ENCODE measurements around the gene DCDC1. TPM values are rescaled to one million over a fixed set of nuclear protein-coding genes. Genes with fewer than 3 reads are reported as not detected.
"Not testable (repeated sequence)": the region's sequence is repeated elsewhere in the genome, so short reads cannot be mapped to it uniquely, and the experiment has no call there.

The DCDC1 gene
- polyA plus RNA-seq, 3 donors = 0.03 TPM; not detected in 2

- no peaks in the 10 kb centered on the region for H3K36me3 Mint-ChIP-seq
- no peaks in the 10 kb centered on the region for H3K79me2 ChIP-seq (ENCODE audit: insufficient read depth, low read length)
- no peak for DNase-seq
- H3K4me3 Mint-ChIP-seq = no peak overlapping the region
- no peak for TF ChIP-seq CTCF (IDR thresholded peaks at IDR 0.05)
- H3K4me3 ChIP-seq (replicated peaks in 1 of 3; ENCODE audit: low read depth in 2 of 3, low read length in 3 of 3) = no peak overlapping the region
- H3K4me2 ChIP-seq (replicated peaks; ENCODE audit: extremely low read depth, low read length, poor library complexity, severe bottlenecking) = no peak overlapping the region
- intact Hi-C loops (cut with micrococcal nuclease) = no loop called here
- H3K27ac Mint-ChIP-seq = no peak overlapping the region
- no peak overlapping the region for H3K9ac ChIP-seq (ENCODE audit: insufficient read depth, low read length, poor library complexity, severe bottlenecking)
- H3K27me3 Mint-ChIP-seq (ENCODE audit: low read depth in 3 of 3) = no peaks in the 10 kb centered on the region
- no peaks in the 10 kb centered on the region for H3K9me3 ChIP-seq (replicated peaks in 1 of 2; ENCODE audit: control insufficient read depth in 1 of 2, insufficient read depth in 1 of 2, low read length in 2 of 2)
- H3K9me3 Mint-ChIP-seq = peaks cover 0 to 3% (median 2%) of the 10 kb centered on the region in 7 donors
- no peaks in the 10 kb centered on the region for H3K36me3 ChIP-seq (replicated peaks in 1 of 2; ENCODE audit: control insufficient read depth in 1 of 2, insufficient read depth in 2 of 2, low read length in 2 of 2)
- no peaks in the 10 kb centered on the region for H4K20me1 ChIP-seq (ENCODE audit: insufficient read depth, low read length)
- no peaks in the 10 kb centered on the region for H3K27me3 ChIP-seq (ENCODE audit: control insufficient read depth in 2 of 2, insufficient read depth in 2 of 2, low read length in 2 of 2)
- H3K27ac ChIP-seq (ENCODE audit: low read depth in 1 of 2, low read length in 2 of 2) = no peak overlapping the region
- H3K4me1 ChIP-seq (ENCODE audit: control insufficient read depth in 1 of 2, insufficient read depth in 2 of 2, low read length in 2 of 2) = no peaks in the 10 kb centered on the region
- no peaks in the 10 kb centered on the region for H3K4me1 Mint-ChIP-seq
- no CpG with 5 or more reads among the region's 4 CpGs for WGBS (ENCODE audit: insufficient coverage)
- no peak overlapping the region for H2AFZ ChIP-seq (ENCODE audit: insufficient read depth, low read depth, low read length, poor library complexity, severe bottlenecking)
These were observed 46.4 kb downstream of the DCDC1 start for GRCh38 chr11:31323145-31323544.

- DNase-seq; H2AFZ ChIP-seq (ENCODE audit: insufficient read depth, low read depth, low read length, poor library complexity, severe bottlenecking); H3K9me3 ChIP-seq (replicated peaks in 1 of 2; ENCODE audit: control insufficient read depth in 1 of 2, insufficient read depth in 1 of 2, low read length in 2 of 2); H3K36me3 ChIP-seq (replicated peaks in 1 of 2; ENCODE audit: control insufficient read depth in 1 of 2, insufficient read depth in 2 of 2, low read length in 2 of 2); H3K27ac Mint-ChIP-seq; H3K27ac ChIP-seq (ENCODE audit: low read depth in 1 of 2, low read length in 2 of 2); H3K4me1 Mint-ChIP-seq; H4K20me1 ChIP-seq (ENCODE audit: insufficient read depth, low read length); H3K9me3 Mint-ChIP-seq; H3K27me3 Mint-ChIP-seq (ENCODE audit: low read depth in 3 of 3); H3K4me1 ChIP-seq (ENCODE audit: control insufficient read depth in 1 of 2, insufficient read depth in 2 of 2, low read length in 2 of 2); H3K79me2 ChIP-seq (ENCODE audit: insufficient read depth, low read length); H3K4me3 Mint-ChIP-seq; H3K36me3 Mint-ChIP-seq; H3K9ac ChIP-seq (ENCODE audit: insufficient read depth, low read length, poor library complexity, severe bottlenecking); intact Hi-C loops (cut with micrococcal nuclease); H3K4me2 ChIP-seq (replicated peaks; ENCODE audit: extremely low read depth, low read length, poor library complexity, severe bottlenecking); H3K4me3 ChIP-seq (replicated peaks in 1 of 3; ENCODE audit: low read depth in 2 of 3, low read length in 3 of 3); H3K27me3 ChIP-seq (ENCODE audit: control insufficient read depth in 2 of 2, insufficient read depth in 2 of 2, low read length in 2 of 2): not testable (repeated sequence)
- WGBS (ENCODE audit: insufficient coverage) = 86% methylated on average over 5 of the region's 15 CpGs
These were observed 48.0 kb downstream of the DCDC1 start for GRCh38 chr11:31321494-31321893.

All from CD14-positive monocyte (primary cell).